Activated CD8-positive, alpha-beta memory T cell treated with anti-CD3 and anti-CD28 coated beads, Interleukin-2, amount 10 ng/mL, durations not matched to agents 7 days and 5 days (primary cell): ENCODE results near the gene PRDM16. TPM values are rescaled to one million over a fixed set of nuclear protein-coding genes. Genes with fewer than 3 reads are reported as not detected.

Experiments used
- ATAC-seq: fragments of 150-1000 bp; cut with Tn5 transposase; one replicate; pipeline ENCODE4 v1.10.0; 2021; ENCODE audit warnings: moderate library complexity
- CTCF ChIA-PET: fragments of 350-600 bp; sonication (Branson Sonifier 250); formaldehyde crosslinking; loops from one replicate; lab custom pipeline; 2021; ENCODE audit warnings: antibody characterized with exemption; lab: Charles Lee
- DNase-seq: peaks from one replicate; pipeline ENCODE4 v3.0.0-alpha.2; 2020
- H3K27ac Mint-ChIP-seq: one replicate; pipeline ENCODE4 v1.8.0; 2021; ENCODE audit warnings: mild to moderate bottlenecking, mixed read lengths
- H3K27me3 Mint-ChIP-seq: one replicate; pipeline ENCODE4 v1.8.0; 2021; ENCODE audit warnings: mixed read lengths
- H3K36me3 Mint-ChIP-seq: one replicate; pipeline ENCODE4 v1.8.0; 2021; ENCODE audit warnings: mild to moderate bottlenecking, mixed read lengths
- H3K4me1 Mint-ChIP-seq: one replicate; pipeline ENCODE4 v1.8.0; 2021; ENCODE audit warnings: mixed read lengths
- H3K4me3 Mint-ChIP-seq: one replicate; pipeline ENCODE4 v1.8.0; 2021; ENCODE audit warnings: mild to moderate bottlenecking, moderate library complexity, mixed read lengths
- H3K9me3 Mint-ChIP-seq: one replicate; pipeline ENCODE4 v1.8.0; 2022; ENCODE audit warnings: low read depth, mixed read lengths
- total RNA-seq, 2 experiments: library from RNA; stranded (reverse); gene quantifications; one replicate each; pipeline ENCODE4 v1.2.3, GENCODE V29; 2021

The PRDM16 gene
- total RNA-seq, 2 experiments from 2014 or later = not detected

GRCh38 chr1:3356827-3357460 lies 287.9 kb downstream of the PRDM16 start:
- CTCF ChIA-PET = no interaction called here
- no peak for ATAC-seq
- Mint-ChIP-seq H3K4me1 (no peaks in the 10 kb centered on the region), H3K36me3 (no peaks in the 10 kb centered on the region), H3K27ac (no peak overlapping the region), H3K4me3 (no peak overlapping the region), H3K27me3 (no peaks in the 10 kb centered on the region), H3K9me3 (no peaks in the 10 kb centered on the region)
- DNase-seq = no peak

DNA sequence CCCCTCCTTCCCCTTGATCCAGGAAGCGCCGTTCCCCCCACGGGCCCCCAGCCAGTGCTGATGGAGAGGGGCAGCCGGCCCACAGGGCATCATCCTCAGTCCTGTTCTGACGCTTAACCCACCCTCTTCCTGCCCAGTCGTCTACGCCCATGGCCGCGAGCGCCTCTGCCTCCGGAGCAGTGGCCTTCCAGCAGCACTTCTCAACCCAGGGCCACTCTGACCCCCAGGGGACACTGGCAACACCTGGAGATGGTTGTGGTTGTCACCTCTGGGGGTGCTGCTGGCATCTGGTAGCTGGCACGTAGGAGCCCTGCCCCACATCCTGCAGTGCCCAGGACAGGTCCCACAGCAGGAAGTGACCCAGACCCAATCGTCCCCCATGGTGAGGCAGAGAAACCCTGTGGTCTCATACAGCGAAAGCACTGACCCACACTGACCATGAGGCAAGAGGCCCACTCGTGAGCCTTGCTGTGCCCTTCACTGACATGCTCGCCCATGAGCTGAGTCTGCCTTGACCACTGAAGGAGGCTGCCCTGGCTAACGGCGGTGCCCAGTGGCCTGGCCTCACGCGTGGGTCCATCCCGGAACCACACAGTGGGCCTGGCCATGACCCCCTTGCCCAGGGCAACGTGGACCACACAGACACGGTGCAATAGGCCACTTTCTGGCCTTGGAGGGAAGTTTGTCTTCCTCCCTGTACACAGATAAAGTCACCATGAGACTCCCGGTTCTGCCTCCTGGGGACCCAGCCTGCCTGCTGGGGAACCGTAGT lies 288.7 kb downstream of the PRDM16 start:
- DNase-seq (no peak), ATAC-seq (no peak)
- no peak overlapping the region for H3K4me3 Mint-ChIP-seq
- H3K4me1 Mint-ChIP-seq = no peaks in the 10 kb centered on the region
- CTCF ChIA-PET = no interaction called here
- no peaks in the 10 kb centered on the region for H3K36me3 Mint-ChIP-seq
- H3K27ac Mint-ChIP-seq = no peak overlapping the region
- no peaks in the 10 kb centered on the region for H3K9me3 Mint-ChIP-seq
- no peaks in the 10 kb centered on the region for H3K27me3 Mint-ChIP-seq

- DNase-seq (no peak), ATAC-seq (no peak)
- CTCF ChIA-PET = no interaction called here
- H3K4me1 Mint-ChIP-seq = no peaks in the 10 kb centered on the region
- no peak overlapping the region for H3K27ac Mint-ChIP-seq
- H3K27me3 Mint-ChIP-seq = no peaks in the 10 kb centered on the region
- no peaks in the 10 kb centered on the region for H3K9me3 Mint-ChIP-seq
- no peaks in the 10 kb centered on the region for H3K36me3 Mint-ChIP-seq
- H3K4me3 Mint-ChIP-seq = no peak overlapping the region
Measured at GRCh38 chr1:3359351-3359750, 290.3 kb downstream of the PRDM16 start.

GRCh38 chr1:3359756-3360440 lies 290.9 kb downstream of the PRDM16 start:
- H3K36me3 Mint-ChIP-seq = no peaks in the 10 kb centered on the region
- H3K4me1 Mint-ChIP-seq = no peaks in the 10 kb centered on the region
- no peak overlapping the region for H3K27ac Mint-ChIP-seq
- CTCF ChIA-PET = no interaction called here
- H3K9me3 Mint-ChIP-seq = no peaks in the 10 kb centered on the region
- no peak overlapping the region for H3K4me3 Mint-ChIP-seq
- no peaks in the 10 kb centered on the region for H3K27me3 Mint-ChIP-seq
- no peak for ATAC-seq
- no peak for DNase-seq

DNA sequence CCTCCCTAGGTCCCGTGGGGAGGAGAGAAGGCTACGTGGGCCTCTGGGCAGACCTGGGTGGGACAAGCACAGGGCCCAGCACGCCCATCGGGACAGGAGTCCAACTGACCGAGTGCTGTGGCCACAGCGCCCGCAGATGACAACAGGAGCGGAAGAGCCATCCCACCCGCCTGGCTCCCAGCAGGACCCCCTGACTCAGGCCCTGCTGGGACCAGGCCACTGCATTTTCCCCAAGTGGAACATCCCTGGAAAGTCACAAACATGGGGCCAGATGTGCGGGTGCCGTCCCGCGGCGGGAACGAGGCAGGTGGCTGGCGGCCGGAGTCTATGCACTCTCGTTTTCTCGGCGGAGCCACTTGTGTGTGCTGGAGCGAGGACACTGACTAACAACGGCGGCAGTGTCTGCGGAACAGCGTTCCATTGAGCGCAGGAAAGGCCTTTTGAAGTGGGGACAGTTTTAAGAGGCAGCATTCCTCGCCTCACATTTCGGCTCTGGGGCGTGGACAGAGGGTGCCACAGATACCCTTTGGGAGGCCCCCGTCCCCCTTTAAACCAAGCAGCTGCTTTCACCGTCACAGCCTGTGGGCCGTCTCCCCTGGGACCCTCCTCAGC lies 291.7 kb downstream of the PRDM16 start:
- Mint-ChIP-seq H3K36me3 (no peaks in the 10 kb centered on the region), H3K27me3 (peaks cover 5% of the 10 kb centered on the region), H3K4me1 (no peaks in the 10 kb centered on the region), H3K27ac (no peak overlapping the region), H3K4me3 (no peak overlapping the region), H3K9me3 (no peaks in the 10 kb centered on the region)
- CTCF ChIA-PET = no interaction called here
- no peak for DNase-seq
- ATAC-seq = no peak

DNA sequence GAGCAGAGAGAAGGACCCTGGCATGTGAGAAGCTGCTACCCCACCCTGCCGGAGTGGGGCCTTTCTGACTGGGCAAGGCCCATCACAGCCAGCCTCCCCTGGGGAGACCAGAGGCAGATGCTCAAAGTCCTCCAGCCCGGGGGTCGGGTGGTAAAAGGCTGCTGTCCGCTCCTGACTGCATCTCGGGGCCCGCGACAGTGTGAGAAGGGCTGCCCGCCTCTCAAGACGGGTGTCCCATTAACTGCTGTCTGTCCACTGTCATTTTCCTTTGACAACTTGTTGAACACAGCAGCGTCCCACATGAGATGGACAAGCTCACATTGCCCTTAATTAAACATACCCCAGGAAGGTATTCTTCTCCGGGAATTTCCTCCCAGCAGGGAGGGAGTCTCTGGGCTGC lies 294.0 kb downstream of the PRDM16 start:
- H3K27me3 Mint-ChIP-seq = peaks cover 6% of the 10 kb centered on the region
- no peak overlapping the region for H3K27ac Mint-ChIP-seq
- ATAC-seq (no peak), DNase-seq (no peak)
- H3K36me3 Mint-ChIP-seq = no peaks in the 10 kb centered on the region
- no peak overlapping the region for H3K4me3 Mint-ChIP-seq
- CTCF ChIA-PET = no interaction called here
- no peaks in the 10 kb centered on the region for H3K9me3 Mint-ChIP-seq
- H3K4me1 Mint-ChIP-seq = no peaks in the 10 kb centered on the region

DNA sequence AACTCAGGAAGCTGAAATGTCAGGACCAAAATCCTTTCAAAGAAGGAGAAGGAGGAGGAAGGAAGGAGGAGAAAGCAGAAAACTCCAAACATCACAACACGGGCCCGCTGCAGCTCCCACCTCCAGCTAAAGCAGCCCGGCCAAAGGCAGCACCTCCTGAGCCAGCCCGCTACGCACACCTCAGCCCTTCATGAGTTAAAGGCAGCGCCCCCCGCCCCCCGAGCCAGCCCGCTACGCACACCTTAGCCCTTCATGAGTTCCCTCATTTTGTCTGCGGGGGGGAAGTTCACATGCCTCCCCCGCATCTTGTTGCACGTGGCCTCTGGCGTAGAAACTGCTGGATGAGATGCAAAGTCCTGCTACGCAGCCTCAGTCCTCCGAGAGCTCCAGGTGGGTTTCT lies 294.8 kb downstream of the PRDM16 start:
- no peak overlapping the region for H3K27ac Mint-ChIP-seq
- no peaks in the 10 kb centered on the region for H3K9me3 Mint-ChIP-seq
- CTCF ChIA-PET = no interaction called here
- H3K27me3 Mint-ChIP-seq = peaks cover 6% of the 10 kb centered on the region
- no peaks in the 10 kb centered on the region for H3K4me1 Mint-ChIP-seq
- H3K36me3 Mint-ChIP-seq = no peaks in the 10 kb centered on the region
- DNase-seq (no peak), ATAC-seq (no peak)
- no peak overlapping the region for H3K4me3 Mint-ChIP-seq

DNA sequence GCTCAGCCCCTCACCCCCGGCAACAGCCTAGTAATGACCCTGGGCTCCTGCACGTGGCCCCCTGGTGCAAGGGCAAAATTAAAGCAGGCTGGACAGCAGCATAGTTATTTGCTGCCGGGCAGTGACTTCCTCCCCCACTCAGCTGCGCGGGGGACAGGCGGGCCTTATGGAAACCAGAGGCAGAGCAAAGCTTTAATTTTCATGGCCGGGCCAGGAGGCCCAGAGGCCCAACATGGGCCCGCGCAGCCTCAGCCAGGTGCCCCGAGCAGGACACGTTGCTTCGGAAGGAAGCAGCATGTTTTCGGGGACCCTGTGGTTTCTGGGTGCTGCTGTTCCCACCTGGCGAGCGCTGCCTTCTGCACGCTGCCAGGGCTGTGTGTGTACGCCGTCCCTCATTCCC lies 295.5 kb downstream of the PRDM16 start:
- Mint-ChIP-seq H3K4me3 (no peak overlapping the region), H3K27me3 (peaks cover 6% of the 10 kb centered on the region), H3K4me1 (no peaks in the 10 kb centered on the region), H3K27ac (no peak overlapping the region), H3K36me3 (no peaks in the 10 kb centered on the region), H3K9me3 (no peaks in the 10 kb centered on the region)
- ATAC-seq = no peak
- CTCF ChIA-PET = no interaction called here
- no peak for DNase-seq

DNA sequence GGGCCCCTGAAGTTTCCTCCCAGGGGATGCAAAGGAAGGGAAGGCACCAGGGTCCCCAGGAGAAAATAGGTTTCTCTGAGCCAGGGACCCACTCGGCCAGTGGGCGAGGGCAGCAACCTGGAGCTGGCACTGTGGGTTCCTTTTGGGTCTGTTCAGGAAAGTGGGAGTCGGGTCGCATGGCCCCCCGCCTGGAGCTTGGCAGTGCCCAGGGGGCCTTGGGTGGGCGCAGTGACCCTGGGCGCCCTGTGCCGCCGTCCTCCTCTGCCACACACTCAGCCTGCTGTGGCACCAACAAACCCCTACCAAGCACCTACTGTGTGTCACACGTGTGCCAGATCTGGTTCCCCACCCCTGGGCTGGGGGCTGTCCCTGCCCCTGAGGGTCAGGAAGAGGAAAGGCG lies 296.0 kb downstream of the PRDM16 start:
- CTCF ChIA-PET = no interaction called here

GRCh38 chr1:3365523-3366125 lies 296.6 kb downstream of the PRDM16 start:
- no peaks in the 10 kb centered on the region for H3K4me1 Mint-ChIP-seq
- H3K27me3 Mint-ChIP-seq = peaks cover 6% of the 10 kb centered on the region
- no peaks in the 10 kb centered on the region for H3K9me3 Mint-ChIP-seq

More for the DNA sequence above, 296.0 kb downstream of the PRDM16 start:
- no peak overlapping the region for H3K4me3 Mint-ChIP-seq
- ATAC-seq (no peak), DNase-seq (no peak)
- peaks cover 6% of the 10 kb centered on the region for H3K27me3 Mint-ChIP-seq
- no peaks in the 10 kb centered on the region for H3K4me1 Mint-ChIP-seq
- H3K36me3 Mint-ChIP-seq = no peaks in the 10 kb centered on the region
- H3K9me3 Mint-ChIP-seq = no peaks in the 10 kb centered on the region
- H3K27ac Mint-ChIP-seq = no peak overlapping the region

DNA sequence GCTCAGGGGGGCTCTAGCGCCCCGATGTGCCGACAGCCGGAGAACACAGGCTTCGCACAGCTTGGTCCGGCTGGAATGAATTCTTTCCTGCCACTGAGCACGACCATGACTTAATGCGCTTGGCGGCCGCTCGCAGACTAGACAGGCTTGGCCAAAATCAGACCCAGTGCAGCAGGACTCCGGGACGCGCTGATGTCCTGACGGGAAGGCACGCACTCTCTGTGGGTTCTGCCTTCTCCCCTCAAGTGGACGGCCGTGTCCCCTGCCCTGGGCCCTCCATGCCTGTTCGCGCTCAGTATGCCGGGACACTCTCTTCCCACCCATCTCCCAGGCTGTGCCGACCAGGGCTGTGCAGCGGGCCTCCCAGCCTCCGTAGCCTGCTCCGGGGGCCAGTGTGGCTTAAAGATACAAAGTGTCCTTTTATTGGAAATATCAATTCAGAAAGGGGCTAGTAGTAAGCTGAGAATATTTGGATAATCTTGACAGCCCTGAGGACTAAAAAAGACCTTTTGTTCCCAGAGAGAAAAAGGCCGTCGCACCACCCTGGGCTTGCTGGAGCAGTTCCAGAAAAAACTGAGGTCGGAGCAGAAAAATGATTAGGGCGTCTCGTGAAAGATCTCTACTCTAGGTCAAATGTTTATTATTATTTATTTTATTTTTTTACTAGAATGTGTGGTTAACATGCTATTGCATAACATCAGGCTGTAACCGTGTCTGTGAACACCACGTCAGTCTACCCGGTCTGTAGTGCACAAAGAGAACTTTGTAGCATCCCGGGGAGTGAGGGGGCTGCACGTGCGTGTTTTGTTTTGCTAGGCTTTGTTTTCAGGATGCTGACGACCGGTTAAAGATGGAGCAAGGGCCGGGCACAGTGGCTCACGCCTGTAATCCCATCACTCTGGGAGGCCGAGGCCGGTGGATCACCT lies 297.4 kb downstream of the PRDM16 start:
- Mint-ChIP-seq H3K4me1 (no peaks in the 10 kb centered on the region), H3K4me3 (no peak overlapping the region)
- ATAC-seq = no peak

More at GRCh38 chr1:3365523-3366125, 296.6 kb downstream of the PRDM16 start:
- DNase-seq = no peak
- no peaks in the 10 kb centered on the region for H3K36me3 Mint-ChIP-seq
- ATAC-seq = no peak
- CTCF ChIA-PET = no interaction called here
- H3K4me3 Mint-ChIP-seq = no peak overlapping the region
- H3K27ac Mint-ChIP-seq = no peak overlapping the region

GRCh38 chr1:3367376-3367775 lies 298.4 kb downstream of the PRDM16 start:
- Mint-ChIP-seq H3K4me3 (no peak overlapping the region), H3K9me3 (no peaks in the 10 kb centered on the region), H3K36me3 (no peaks in the 10 kb centered on the region), H3K27me3 (peaks cover 8% of the 10 kb centered on the region), H3K4me1 (peaks cover 7% of the 10 kb centered on the region), H3K27ac (no peak overlapping the region)
- CTCF ChIA-PET = no interaction called here
- DNase-seq = no peak
- ATAC-seq = no peak

More for the DNA sequence above, 297.4 kb downstream of the PRDM16 start:
- H3K27me3 Mint-ChIP-seq = peaks cover 8% of the 10 kb centered on the region
- H3K27ac Mint-ChIP-seq = no peak overlapping the region
- DNase-seq = no peak
- no peaks in the 10 kb centered on the region for H3K36me3 Mint-ChIP-seq
- H3K9me3 Mint-ChIP-seq = no peaks in the 10 kb centered on the region
- CTCF ChIA-PET = no interaction called here
